ENCODE data around the gene SLC12A9.
A peak's percentile ranks its signal among the peaks of the same experiment; 100 is the strongest.
"Not testable (repeated sequence)": the region's sequence is repeated elsewhere in the genome, so short reads cannot be mapped to it uniquely, and the experiment has no call there.

SLC12A9 gene

DNA sequence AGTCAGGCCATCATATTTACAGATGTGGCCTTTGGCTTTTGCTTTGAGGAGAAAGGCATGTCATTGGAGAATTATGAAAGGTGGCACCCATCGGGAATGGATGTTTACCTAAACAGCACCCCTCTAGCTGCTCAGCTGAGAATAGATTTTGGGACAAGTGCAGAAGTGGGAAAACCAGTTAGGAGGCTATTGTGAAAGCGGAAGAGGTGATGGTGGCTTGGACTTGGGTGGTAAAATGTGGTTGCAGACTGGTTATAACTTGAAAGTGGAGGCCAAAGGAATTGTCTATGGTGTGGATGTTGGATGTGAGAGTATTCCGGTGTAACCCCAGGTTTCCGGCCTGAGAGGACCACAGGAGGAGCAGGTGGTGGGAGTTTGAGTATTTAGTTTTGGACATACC is 5.2 kb upstream of the SLC12A9 start:
- TF ChIP-seq ZNF140 (tag by site-specific recombination; IDR thresholded peaks at IDR 0.05) = no peak
- H3K36me3 ChIP-seq (ENCODE audit: control insufficient read depth in 2 of 2, insufficient read depth in 1 of 2, low read length in 2 of 2) = no peaks in the 10 kb centered on the region
- H3K9me3 ChIP-seq (ENCODE audit: control insufficient read depth, insufficient read depth, low read depth, low read length) = no peaks in the 10 kb centered on the region
- no peak overlapping the region for H3K27ac ChIP-seq (ENCODE audit: extremely low read depth, low read depth, low read length)
- H3K4me3 ChIP-seq (ENCODE audit: low read depth, low read length) = no peak overlapping the region
- ChIA-PET CTCF (interaction anchor here (1.1 to 2.2 kb wide), 2 partner anchors 48 to 142 kb away, joined by 5 to 7 read pairs; no protein-coding TSS in a partner anchor), POLR2A (no interaction called here)
- no peaks in the 10 kb centered on the region for H3K4me1 ChIP-seq (ENCODE audit: control insufficient read depth, insufficient read depth, low read length)

DNA sequence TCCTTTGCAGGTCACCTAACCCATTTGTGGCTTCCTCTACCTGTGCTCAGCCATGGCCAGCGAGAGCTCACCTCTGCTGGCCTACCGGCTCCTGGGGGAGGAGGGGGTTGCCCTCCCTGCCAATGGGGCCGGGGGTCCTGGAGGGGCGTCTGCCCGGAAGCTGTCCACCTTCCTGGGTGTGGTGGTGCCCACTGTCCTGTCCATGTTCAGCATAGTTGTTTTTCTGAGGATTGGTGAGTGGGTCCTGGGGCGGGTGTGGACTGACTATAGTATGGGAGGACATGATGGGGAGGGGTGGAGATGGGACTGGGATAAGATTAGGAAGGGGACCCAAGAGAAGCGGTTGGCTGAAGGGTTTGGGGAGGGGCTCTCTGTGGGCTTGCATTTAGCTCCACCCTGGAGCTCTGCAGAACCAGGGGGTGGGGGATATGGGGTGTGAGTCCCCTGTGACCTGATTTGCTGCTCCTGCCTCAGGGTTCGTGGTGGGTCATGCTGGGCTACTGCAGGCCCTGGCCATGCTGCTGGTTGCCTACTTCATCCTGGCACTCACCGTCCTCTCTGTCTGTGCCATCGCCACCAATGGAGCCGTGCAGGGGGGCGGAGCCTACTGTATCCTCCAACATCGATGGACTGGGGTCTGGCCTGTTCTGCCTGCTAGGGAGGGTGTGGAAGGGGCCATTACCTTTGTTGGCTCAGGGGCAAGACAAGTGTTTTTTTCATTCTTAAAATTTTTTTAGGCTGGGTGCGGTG is 1.8 kb downstream of the SLC12A9 start:
- Histone ChIP-seq H3K27ac (ENCODE audit: extremely low read depth, low read depth, low read length) (no peak overlapping the region), H3K36me3 (ENCODE audit: control insufficient read depth in 2 of 2, insufficient read depth in 1 of 2, low read length in 2 of 2) (no peaks in the 10 kb centered on the region), H3K9me3 (ENCODE audit: control insufficient read depth, insufficient read depth, low read depth, low read length) (no peaks in the 10 kb centered on the region), H3K4me3 (ENCODE audit: low read depth, low read length) (no peak overlapping the region), H3K4me1 (ENCODE audit: control insufficient read depth, insufficient read depth, low read length) (peaks cover 3% of the 10 kb centered on the region; the same call in 1 of the 2 replicates)
- POLR2A ChIA-PET = no interaction called here
- no peak for TF ChIP-seq SP7 (tag by site-specific recombination; IDR thresholded peaks at IDR 0.05)
- TF ChIP-seq IKZF3 (tag by site-specific recombination; IDR thresholded peaks at IDR 0.05) = no peak
- TF ChIP-seq ZNF157 (tag by site-specific recombination; IDR thresholded peaks at IDR 0.05) = no peak
- TF ChIP-seq, protein P1, sequence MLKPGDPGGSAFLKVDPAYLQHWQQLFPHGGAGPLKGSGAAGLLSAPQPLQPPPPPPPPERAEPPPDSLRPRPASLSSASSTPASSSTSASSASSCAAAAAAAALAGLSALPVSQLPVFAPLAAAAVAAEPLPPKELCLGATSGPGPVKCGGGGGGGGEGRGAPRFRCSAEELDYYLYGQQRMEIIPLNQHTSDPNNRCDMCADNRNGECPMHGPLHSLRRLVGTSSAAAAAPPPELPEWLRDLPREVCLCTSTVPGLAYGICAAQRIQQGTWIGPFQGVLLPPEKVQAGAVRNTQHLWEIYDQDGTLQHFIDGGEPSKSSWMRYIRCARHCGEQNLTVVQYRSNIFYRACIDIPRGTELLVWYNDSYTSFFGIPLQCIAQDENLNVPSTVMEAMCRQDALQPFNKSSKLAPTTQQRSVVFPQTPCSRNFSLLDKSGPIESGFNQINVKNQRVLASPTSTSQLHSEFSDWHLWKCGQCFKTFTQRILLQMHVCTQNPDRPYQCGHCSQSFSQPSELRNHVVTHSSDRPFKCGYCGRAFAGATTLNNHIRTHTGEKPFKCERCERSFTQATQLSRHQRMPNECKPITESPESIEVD (tag by site-specific recombination; IDR thresholded peaks at IDR 0.05) = no peak
- TF ChIP-seq, protein P2, sequence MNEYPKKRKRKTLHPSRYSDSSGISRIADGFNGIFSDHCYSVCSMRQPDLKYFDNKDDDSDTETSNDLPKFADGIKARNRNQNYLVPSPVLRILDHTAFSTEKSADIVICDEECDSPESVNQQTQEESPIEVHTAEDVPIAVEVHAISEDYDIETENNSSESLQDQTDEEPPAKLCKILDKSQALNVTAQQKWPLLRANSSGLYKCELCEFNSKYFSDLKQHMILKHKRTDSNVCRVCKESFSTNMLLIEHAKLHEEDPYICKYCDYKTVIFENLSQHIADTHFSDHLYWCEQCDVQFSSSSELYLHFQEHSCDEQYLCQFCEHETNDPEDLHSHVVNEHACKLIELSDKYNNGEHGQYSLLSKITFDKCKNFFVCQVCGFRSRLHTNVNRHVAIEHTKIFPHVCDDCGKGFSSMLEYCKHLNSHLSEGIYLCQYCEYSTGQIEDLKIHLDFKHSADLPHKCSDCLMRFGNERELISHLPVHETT (tag by site-specific recombination; IDR thresholded peaks at IDR 0.05) = no peak
- TF ChIP-seq ZNF394 (tag by site-specific recombination; IDR thresholded peaks at IDR 0.05; ENCODE audit: borderline replicate concordance) = no peak
- TF ChIP-seq, protein P3, sequence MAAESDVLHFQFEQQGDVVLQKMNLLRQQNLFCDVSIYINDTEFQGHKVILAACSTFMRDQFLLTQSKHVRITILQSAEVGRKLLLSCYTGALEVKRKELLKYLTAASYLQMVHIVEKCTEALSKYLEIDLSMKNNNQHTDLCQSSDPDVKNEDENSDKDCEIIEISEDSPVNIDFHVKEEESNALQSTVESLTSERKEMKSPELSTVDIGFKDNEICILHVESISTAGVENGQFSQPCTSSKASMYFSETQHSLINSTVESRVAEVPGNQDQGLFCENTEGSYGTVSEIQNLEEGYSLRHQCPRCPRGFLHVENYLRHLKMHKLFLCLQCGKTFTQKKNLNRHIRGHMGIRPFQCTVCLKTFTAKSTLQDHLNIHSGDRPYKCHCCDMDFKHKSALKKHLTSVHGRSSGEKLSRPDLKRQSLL (tag by site-specific recombination; IDR thresholded peaks at IDR 0.05) = no peak
- no peak for TF ChIP-seq ZFHX2 (tag by site-specific recombination; conservative IDR thresholded peaks at IDR 0.05)
- TF ChIP-seq, protein P4, sequence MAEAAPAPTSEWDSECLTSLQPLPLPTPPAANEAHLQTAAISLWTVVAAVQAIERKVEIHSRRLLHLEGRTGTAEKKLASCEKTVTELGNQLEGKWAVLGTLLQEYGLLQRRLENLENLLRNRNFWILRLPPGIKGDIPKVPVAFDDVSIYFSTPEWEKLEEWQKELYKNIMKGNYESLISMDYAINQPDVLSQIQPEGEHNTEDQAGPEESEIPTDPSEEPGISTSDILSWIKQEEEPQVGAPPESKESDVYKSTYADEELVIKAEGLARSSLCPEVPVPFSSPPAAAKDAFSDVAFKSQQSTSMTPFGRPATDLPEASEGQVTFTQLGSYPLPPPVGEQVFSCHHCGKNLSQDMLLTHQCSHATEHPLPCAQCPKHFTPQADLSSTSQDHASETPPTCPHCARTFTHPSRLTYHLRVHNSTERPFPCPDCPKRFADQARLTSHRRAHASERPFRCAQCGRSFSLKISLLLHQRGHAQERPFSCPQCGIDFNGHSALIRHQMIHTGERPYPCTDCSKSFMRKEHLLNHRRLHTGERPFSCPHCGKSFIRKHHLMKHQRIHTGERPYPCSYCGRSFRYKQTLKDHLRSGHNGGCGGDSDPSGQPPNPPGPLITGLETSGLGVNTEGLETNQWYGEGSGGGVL (tag by site-specific recombination; IDR thresholded peaks at IDR 0.05) = no peak
- TF ChIP-seq ZNF114 (tag by site-specific recombination; IDR thresholded peaks at IDR 0.05) = no peak
- CTCF ChIA-PET = interaction anchor here (0.6 to 2.5 kb wide), 5 partner anchors 60 to 745 kb away, joined by 3 to 7 read pairs (median 3); no protein-coding TSS in a partner anchor

DNA sequence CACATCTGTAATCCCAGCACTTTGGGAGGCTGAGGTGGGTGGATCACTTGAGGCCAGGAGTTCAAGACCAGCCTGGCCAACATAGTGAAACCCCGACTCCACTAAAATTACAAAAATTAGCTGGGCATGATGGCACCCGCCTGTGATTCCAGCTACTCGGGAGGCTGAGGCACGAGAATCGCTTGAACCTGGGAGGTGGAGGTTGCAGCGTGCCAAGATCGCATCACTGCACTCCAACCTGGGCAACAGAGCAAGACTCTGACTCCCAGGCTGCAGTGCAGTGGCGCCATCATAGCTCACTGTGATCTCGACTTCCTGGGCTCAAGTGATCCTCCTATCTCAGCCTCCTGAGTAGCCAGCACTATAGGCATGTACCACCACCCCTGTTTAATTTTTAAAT is 2.4 kb downstream of the SLC12A9 start:
- H3K36me3 ChIP-seq (ENCODE audit: control insufficient read depth in 2 of 2, insufficient read depth in 1 of 2, low read length in 2 of 2); POLR2A ChIA-PET; H3K4me1 ChIP-seq (ENCODE audit: control insufficient read depth, insufficient read depth, low read length); H3K9me3 ChIP-seq (ENCODE audit: control insufficient read depth, insufficient read depth, low read depth, low read length); H3K4me3 ChIP-seq (ENCODE audit: low read depth, low read length); H3K27ac ChIP-seq (ENCODE audit: extremely low read depth, low read depth, low read length): not testable (repeated sequence)
- 0 out of 2 replicates have a peak, but pooled peaks have one; percentile 56 for TF ChIP-seq ZNF121 (tag by site-specific recombination; IDR thresholded peaks at IDR 0.05)
- CTCF ChIA-PET = interaction anchor here (0.7 to 2.5 kb wide), 2 partner anchors 10 to 163 kb away, joined by 3 to 7 read pairs; no protein-coding TSS in a partner anchor
